ENCODE data around the gene LRRC46.

DNA sequence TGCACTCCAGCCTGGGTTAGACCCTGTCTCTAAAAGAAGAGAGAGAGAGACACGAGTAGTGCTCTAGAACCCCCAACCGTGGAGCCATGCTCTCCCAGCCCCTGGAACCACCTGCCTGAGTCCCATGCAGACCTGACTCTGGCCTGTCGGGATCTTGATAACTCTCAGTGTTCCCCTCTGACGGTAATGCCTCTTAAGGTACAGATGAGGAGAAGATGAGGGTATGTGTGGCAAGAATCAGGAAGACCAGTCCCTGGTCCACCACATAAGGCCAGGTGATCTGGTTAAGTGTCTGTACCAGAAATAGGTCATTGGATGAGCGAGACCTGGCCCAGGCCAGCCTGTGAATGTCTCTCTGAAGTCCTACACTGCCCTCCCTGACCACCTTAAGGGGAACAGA lies 28.3 kb upstream of the LRRC46 start:
- TF ChIP-seq EZH2 (IDR thresholded peaks at IDR 0.05) (no peak), POLR2AphosphoS5 (IDR thresholded peaks at IDR 0.05; ENCODE audit: borderline replicate concordance, low read depth, low read length) (no peak)
